ENCODE data around the gene SERP2. TPM values are rescaled to one million over a fixed set of nuclear protein-coding genes. Genes with fewer than 3 reads are reported as not detected.

Gene SERP2
- total RNA-seq, 1 donor from 2014 or later, result 2.4 TPM

DNA sequence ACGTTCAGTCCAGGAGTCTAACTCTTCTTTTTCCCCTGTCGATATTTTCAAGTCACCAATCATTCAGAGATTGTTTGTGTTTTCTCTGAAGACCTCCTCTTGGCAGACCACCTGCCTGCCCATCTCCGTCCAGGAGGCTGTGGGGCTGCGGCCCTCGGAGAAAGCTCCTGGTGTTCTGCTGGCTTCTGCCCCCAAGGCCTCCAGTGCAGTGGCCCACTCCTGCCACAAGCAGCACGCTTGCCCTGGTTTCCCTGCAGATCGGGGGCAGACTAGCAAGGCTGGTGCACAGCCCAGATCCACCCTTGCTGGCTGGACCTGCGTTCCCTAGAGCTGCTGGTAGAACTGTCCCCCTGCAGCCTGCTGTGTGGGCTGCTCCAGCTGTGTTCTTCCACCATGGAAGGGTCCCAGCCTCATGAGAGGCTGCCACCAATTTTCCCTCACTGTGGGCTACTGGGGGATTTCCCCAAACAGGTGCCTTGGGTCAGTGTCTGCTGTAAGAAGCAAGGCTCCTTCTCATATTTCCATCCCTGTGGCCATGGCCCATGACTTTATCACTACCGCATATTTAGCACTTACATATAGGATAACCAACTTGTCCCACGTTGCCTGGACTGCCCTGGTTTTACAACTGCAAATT, 43.6 kb upstream of the SERP2 start:
- DNase-seq (ENCODE audit: low read depth) (no peak), FAIRE-seq (no peak)
- Histone ChIP-seq H3K36me3 (ENCODE audit: insufficient read depth, low read length) (no peaks in the 10 kb centered on the region), H3K4me1 (ENCODE audit: insufficient read depth, low read length) (peaks cover 33% of the 10 kb centered on the region), H4K20me1 (ENCODE audit: insufficient read depth, low read length) (no peaks in the 10 kb centered on the region), H3K9me3 (ENCODE audit: insufficient read depth, low read depth, low read length) (no peaks in the 10 kb centered on the region), H3K79me2 (ENCODE audit: insufficient read depth, low read length) (no peaks in the 10 kb centered on the region), H3K27me3 (ENCODE audit: insufficient read depth, low read length) (no peaks in the 10 kb centered on the region), H3K27ac (ENCODE audit: low read depth, low read length) (no peak overlapping the region), H3K9ac (ENCODE audit: low read length) (no peak overlapping the region), H2AFZ (ENCODE audit: low read depth, low read length) (no peak overlapping the region), H3K4me3 (ENCODE audit: insufficient read depth, low read depth, low read length) (no peak overlapping the region), H3K4me2 (ENCODE audit: low read length) (no peak overlapping the region)
- Mint-ChIP-seq H3K9me3 (ENCODE audit: unreplicated experiment) (peaks cover 14% of the 10 kb centered on the region), H3K4me3 (ENCODE audit: unreplicated experiment) (no peak overlapping the region), H3K27me3 (ENCODE audit: low read depth, unreplicated experiment) (peaks cover 3% of the 10 kb centered on the region), H3K4me1 (ENCODE audit: low read depth, unreplicated experiment) (peaks cover 26% of the 10 kb centered on the region), H3K36me3 (ENCODE audit: low read depth, unreplicated experiment) (no peaks in the 10 kb centered on the region), H3K27ac (ENCODE audit: unreplicated experiment) (no peak overlapping the region)
- TF ChIP-seq, protein P1, sequence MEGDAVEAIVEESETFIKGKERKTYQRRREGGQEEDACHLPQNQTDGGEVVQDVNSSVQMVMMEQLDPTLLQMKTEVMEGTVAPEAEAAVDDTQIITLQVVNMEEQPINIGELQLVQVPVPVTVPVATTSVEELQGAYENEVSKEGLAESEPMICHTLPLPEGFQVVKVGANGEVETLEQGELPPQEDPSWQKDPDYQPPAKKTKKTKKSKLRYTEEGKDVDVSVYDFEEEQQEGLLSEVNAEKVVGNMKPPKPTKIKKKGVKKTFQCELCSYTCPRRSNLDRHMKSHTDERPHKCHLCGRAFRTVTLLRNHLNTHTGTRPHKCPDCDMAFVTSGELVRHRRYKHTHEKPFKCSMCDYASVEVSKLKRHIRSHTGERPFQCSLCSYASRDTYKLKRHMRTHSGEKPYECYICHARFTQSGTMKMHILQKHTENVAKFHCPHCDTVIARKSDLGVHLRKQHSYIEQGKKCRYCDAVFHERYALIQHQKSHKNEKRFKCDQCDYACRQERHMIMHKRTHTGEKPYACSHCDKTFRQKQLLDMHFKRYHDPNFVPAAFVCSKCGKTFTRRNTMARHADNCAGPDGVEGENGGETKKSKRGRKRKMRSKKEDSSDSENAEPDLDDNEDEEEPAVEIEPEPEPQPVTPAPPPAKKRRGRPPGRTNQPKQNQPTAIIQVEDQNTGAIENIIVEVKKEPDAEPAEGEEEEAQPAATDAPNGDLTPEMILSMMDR (IDR thresholded peaks at IDR 0.05; ENCODE audit: insufficient read depth, low read depth, low read length), result no peak
- TF ChIP-seq EZH2 (IDR thresholded peaks at IDR 0.05; ENCODE audit: insufficient read depth, low read length), result no peak

DNA sequence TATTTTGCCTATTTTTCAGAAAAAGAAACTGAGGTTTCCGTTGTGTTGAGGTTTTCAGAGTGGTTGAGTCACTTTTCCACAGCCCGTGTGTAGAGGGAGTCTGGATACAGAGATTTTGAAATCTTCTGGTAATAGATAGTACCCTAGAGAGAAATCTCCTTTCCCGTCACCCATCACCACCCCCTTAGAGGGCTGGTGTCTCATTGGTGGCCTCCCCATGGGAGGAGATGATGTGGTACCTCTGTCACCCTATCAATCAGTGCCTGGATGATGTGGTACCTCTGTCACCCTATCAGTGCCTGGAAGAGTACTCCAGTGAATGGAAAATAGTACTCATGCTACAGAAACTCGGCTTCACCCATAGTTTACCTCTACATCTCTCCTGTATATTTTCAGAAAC, 42.2 kb upstream of the SERP2 start:
- H3K9me3 ChIP-seq (ENCODE audit: insufficient read depth, low read depth, low read length), result no peaks in the 10 kb centered on the region
- TF ChIP-seq EZH2 (IDR thresholded peaks at IDR 0.05; ENCODE audit: insufficient read depth, low read length), result no peak
- TF ChIP-seq, protein P1 (IDR thresholded peaks at IDR 0.05; ENCODE audit: insufficient read depth, low read depth, low read length), result no peak
- H3K4me3 Mint-ChIP-seq (ENCODE audit: unreplicated experiment), result no peak overlapping the region
- peaks cover 14% of the 10 kb centered on the region for H3K9me3 Mint-ChIP-seq (ENCODE audit: unreplicated experiment)
- peak overlapping the region; percentile 23 for H3K9ac ChIP-seq (ENCODE audit: low read length)
- no peaks in the 10 kb centered on the region for H3K27me3 Mint-ChIP-seq (ENCODE audit: low read depth, unreplicated experiment)
- H3K4me1 ChIP-seq (ENCODE audit: insufficient read depth, low read length), result peaks cover 32% of the 10 kb centered on the region
- FAIRE-seq, result no peak
- H2AFZ ChIP-seq (ENCODE audit: low read depth, low read length), result no peak overlapping the region
- H3K27me3 ChIP-seq (ENCODE audit: insufficient read depth, low read length), result no peaks in the 10 kb centered on the region
- no peaks in the 10 kb centered on the region for H3K36me3 Mint-ChIP-seq (ENCODE audit: low read depth, unreplicated experiment)
- H3K4me2 ChIP-seq (ENCODE audit: low read length), result peak overlapping the region; percentile 76
- H3K4me3 ChIP-seq (ENCODE audit: insufficient read depth, low read depth, low read length), result no peak overlapping the region
- no peaks in the 10 kb centered on the region for H3K36me3 ChIP-seq (ENCODE audit: insufficient read depth, low read length)
- peak overlapping the region; percentile 68 for H3K27ac ChIP-seq (ENCODE audit: low read depth, low read length)
- no peaks in the 10 kb centered on the region for H4K20me1 ChIP-seq (ENCODE audit: insufficient read depth, low read length)
- DNase-seq (ENCODE audit: low read depth), result peak; percentile 49
- H3K79me2 ChIP-seq (ENCODE audit: insufficient read depth, low read length), result no peaks in the 10 kb centered on the region
- H3K27ac Mint-ChIP-seq (ENCODE audit: unreplicated experiment), result no peak overlapping the region
- peaks cover 23% of the 10 kb centered on the region for H3K4me1 Mint-ChIP-seq (ENCODE audit: low read depth, unreplicated experiment)
